ENCODE measurements around the gene SPEM2.

DNA sequence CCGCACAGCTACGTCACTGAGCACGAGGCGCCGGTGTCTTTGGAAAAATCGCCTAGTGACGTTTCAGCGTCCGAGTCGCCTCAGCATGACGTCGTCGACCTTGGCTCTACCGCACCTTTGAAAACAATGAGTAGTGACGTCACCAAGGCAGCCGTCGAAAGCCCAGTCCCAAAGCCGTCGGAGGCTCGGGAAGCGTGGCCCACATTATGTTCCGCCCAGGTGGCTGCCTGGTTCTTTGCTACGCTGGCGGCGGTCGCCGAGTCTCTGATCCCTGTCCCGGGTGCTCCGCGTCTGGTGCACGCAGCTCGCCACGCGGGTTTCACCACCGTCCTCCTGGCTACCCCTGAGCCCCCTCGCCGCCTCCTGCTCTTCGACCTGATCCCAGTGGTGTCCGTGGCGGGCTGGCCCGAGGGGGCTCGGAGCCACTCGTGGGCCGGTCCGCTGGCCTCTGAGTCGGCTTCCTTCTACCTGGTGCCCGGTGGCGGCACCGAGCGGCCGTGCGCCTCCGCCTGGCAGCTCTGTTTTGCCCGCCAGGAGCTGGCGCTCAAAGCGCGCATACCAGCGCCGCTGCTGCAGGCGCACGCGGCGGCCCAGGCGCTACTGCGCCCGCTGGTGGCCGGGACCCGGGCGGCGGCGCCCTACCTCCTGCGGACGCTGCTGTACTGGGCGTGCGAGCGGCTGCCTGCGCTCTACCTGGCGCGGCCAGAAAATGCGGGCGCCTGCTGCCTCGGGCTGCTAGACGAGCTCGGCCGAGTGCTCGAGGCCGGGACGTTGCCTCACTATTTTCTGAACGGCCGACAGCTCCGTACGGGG is 11.3 kb downstream of the SPEM2 start:
- no peak for TF ChIP-seq SUZ12 (IDR thresholded peaks at IDR 0.05; ENCODE audit: extremely low read depth, insufficient read depth, insufficient read length)
- TF ChIP-seq YY1 (IDR thresholded peaks at IDR 0.05; ENCODE audit: insufficient read depth, insufficient read length), result no peak
